PFSK-1 (cell line): Measurements from ENCODE around the gene BCAR3.

Source experiments
- POLR2AphosphoS5 ChIP-seq: IDR thresholded peaks from 2 replicates; pipeline ENCODE4 v1.6.1; 2012; ENCODE audit warnings: low read depth, mild to moderate bottlenecking, control low read depth, low read length, moderate library complexity
- SIN3A ChIP-seq: IDR thresholded peaks from 2 replicates; pipeline ENCODE4 v1.6.1; 2012; ENCODE audit warnings: mild to moderate bottlenecking, low read length, moderate library complexity, borderline replicate concordance; ENCODE audit not compliant: insufficient read depth
- TAF1 ChIP-seq: IDR thresholded peaks from 2 replicates; pipeline ENCODE4 v1.6.1; 2012; ENCODE audit warnings: low read length, control low read depth, borderline replicate concordance; ENCODE audit not compliant: insufficient read depth
- TF ChIP-seq, protein P1 (sequence below), 2 experiments: IDR thresholded peaks; 2 replicates each; pipeline versions ENCODE4 v1.6.1 to v1.8.0; 2011 to 2012; ENCODE audit warnings: low read depth in 2 of 2, low read length in 2 of 2, control low read depth in 1 of 2, inconsistent platforms in 1 of 2, mild to moderate bottlenecking in 1 of 2, moderate library complexity in 1 of 2; ENCODE audit not compliant: insufficient read depth in 1 of 2

DNA sequence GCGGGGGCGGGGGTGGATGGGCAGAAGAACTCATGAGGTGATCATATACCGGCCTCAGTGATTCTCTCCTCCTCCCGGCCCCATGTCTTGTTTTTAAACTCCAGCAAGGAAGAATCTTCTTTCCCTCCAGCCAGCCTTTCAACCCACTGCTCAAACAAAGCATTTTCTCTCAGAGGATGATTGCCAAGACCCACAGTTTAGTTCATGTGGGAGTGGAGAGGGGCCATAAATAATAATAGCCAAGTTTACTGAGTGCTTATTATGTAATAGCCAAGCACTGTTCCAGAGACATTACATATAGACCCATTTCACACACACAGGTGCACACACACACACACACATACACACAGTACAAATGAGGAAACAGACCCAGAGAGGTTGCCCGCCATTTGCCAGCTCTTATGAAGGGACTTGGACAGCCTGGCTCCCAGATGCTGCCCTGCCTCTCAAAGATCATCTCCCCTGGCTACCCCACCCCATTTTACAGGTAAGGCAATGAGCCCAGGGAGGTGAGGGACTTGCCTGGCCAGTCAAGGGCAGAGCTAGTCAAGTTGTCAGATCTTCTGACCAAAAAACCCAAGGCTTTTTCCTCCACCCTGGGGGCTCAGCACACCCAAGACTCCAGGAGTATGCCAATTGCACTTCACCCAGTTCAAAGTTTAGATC lies 18.0 kb upstream of the BCAR3 start:
- TF ChIP-seq POLR2AphosphoS5 (no peak), SIN3A (no peak), TAF1 (no peak)
- TF ChIP-seq, protein P1, sequence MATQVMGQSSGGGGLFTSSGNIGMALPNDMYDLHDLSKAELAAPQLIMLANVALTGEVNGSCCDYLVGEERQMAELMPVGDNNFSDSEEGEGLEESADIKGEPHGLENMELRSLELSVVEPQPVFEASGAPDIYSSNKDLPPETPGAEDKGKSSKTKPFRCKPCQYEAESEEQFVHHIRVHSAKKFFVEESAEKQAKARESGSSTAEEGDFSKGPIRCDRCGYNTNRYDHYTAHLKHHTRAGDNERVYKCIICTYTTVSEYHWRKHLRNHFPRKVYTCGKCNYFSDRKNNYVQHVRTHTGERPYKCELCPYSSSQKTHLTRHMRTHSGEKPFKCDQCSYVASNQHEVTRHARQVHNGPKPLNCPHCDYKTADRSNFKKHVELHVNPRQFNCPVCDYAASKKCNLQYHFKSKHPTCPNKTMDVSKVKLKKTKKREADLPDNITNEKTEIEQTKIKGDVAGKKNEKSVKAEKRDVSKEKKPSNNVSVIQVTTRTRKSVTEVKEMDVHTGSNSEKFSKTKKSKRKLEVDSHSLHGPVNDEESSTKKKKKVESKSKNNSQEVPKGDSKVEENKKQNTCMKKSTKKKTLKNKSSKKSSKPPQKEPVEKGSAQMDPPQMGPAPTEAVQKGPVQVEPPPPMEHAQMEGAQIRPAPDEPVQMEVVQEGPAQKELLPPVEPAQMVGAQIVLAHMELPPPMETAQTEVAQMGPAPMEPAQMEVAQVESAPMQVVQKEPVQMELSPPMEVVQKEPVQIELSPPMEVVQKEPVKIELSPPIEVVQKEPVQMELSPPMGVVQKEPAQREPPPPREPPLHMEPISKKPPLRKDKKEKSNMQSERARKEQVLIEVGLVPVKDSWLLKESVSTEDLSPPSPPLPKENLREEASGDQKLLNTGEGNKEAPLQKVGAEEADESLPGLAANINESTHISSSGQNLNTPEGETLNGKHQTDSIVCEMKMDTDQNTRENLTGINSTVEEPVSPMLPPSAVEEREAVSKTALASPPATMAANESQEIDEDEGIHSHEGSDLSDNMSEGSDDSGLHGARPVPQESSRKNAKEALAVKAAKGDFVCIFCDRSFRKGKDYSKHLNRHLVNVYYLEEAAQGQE (IDR thresholded peaks at IDR 0.05; ENCODE audit: insufficient read depth in 1 of 2, low read depth in 2 of 2, low read length in 2 of 2) = no peak
